Lower leg skin (tissue), 3 donors: ENCODE measurements around the gene SPAG7.

Experiments used
- CTCF ChIP-seq, 3 donors: fragments of 450-650 bp; IDR thresholded peaks; one replicate each; pipeline ENCODE4 v1.5.1; 2016; ENCODE audit warnings: antibody characterized with exemption in 3 of 3, mild to moderate bottlenecking in 3 of 3, moderate library complexity in 2 of 3
- POLR2A ChIP-seq, 2 donors: fragments of 450-650 bp; IDR thresholded peaks; one replicate each; pipeline ENCODE4 v1.6.1; 2016 to 2017; ENCODE audit warnings: antibody characterized with exemption in 2 of 2, mild to moderate bottlenecking in 1 of 2, moderate library complexity in 1 of 2

GRCh38 chr17:5014357-5014756, 46.7 kb upstream of the SPAG7 start:
- TF ChIP-seq CTCF (IDR thresholded peaks at IDR 0.05) (no peak), POLR2A (IDR thresholded peaks at IDR 0.05) (no peak)
